Body of pancreas (tissue), 4 donors: Measurements from ENCODE around the gene SLC43A1. TPM values are rescaled to one million over a fixed set of nuclear protein-coding genes. Genes with fewer than 3 reads are reported as not detected.

Experiments used
- ATAC-seq: fragments of 150-250 bp; one replicate; pipeline ENCODE4 v1.9.1; 2016
- DNase-seq, 4 donors: peaks; one replicate each; pipeline ENCODE4 v3.0.0-alpha.2; 2019
- H3K27ac ChIP-seq, 4 donors: fragments of 200-600 bp; sonication (generic); 1 replicate in 3 of 4; 2 replicates in 1 of 4; pipeline versions ENCODE4 v1.5.1 to v1.6.1; 2016 to 2019; ENCODE audit warnings: mild to moderate bottlenecking in 1 of 4, mixed read lengths in 1 of 4, moderate library complexity in 1 of 4
- H3K27me3 ChIP-seq, 2 donors: fragments of 200-600 bp; sonication (generic); one replicate each; pipeline ENCODE4 v1.6.0; 2016; ENCODE audit warnings: mild to moderate bottlenecking in 1 of 2
- H3K36me3 ChIP-seq, 2 donors: fragments of 200-600 bp; sonication (generic); replicated peaks in 1 of 2; 2 replicates each; pipeline ENCODE4 v1.5.1; 2016; ENCODE audit warnings: low read depth in 2 of 2; ENCODE audit not compliant: insufficient read depth in 1 of 2
- H3K4me1 ChIP-seq: fragments of 200-600 bp; sonication (generic); one replicate; pipeline ENCODE4 v1.6.0; 2016
- H3K4me3 ChIP-seq, 2 donors: fragments of 200-600 bp; sonication (generic); 1 replicate in 1 of 2; 2 replicates in 1 of 2; pipeline ENCODE4 v1.5.1; 2016 to 2019
- H3K9me3 ChIP-seq, 3 donors: fragments of 200-600 bp; sonication (generic); 1 replicate in 2 of 3; 2 replicates in 1 of 3; pipeline ENCODE4 v1.5.1; 2016
- CTCF ChIP-seq, 7 experiments: fragments of 450-650 bp in 4 of 7; fragments of 200-600 bp in 3 of 7; sonication (generic) in 3 of 7; IDR thresholded peaks; one replicate each; pipeline ENCODE4 v1.5.1; 2016 to 2019; ENCODE audit warnings: antibody characterized with exemption in 7 of 7
- POLR2A ChIP-seq, 3 donors: fragments of 450-650 bp; IDR thresholded peaks; one replicate each; pipeline ENCODE4 v1.6.1; 2016; ENCODE audit warnings: antibody characterized with exemption in 3 of 3, mild to moderate bottlenecking in 2 of 3
- WGBS, 2 donors: methylation state at CpG; one replicate each; pipeline ENCODE4 v1.1.5; 2017; 5-methylcytosine and 5-hydroxymethylcytosine counted together
- intact Hi-C: fragments of 100-400 bp; cut with DNase I; formaldehyde crosslinking; loops from one replicate; pipeline ENCODE4 v1.15.1; 2023
- total RNA-seq, 2 donors: library from RNA; depleted of rRNA; stranded (reverse); fragments of >200 nt; gene quantifications; one replicate each; pipeline ENCODE4 v1.1.0, GENCODE V29; 2016

Gene SLC43A1
- total RNA-seq, 2 donors from 2014 or later: 87.7 to 128 TPM

GRCh38 chr11:57468276-57468675, 47.2 kb downstream of the SLC43A1 start:
- 80 to 91% methylated on average over 4 of the region's 4 CpGs for WGBS, 2 donors
- no peak for ATAC-seq
- H3K27ac ChIP-seq: no peak overlapping the region
- no peaks in the 10 kb centered on the region for H3K36me3 ChIP-seq
- DNase-seq: no peak
- H3K27me3 ChIP-seq: no peaks in the 10 kb centered on the region
- intact Hi-C loops: loop anchor here (10.0 kb wide), 1 partner anchor 177 kb away; the partner anchor contains the start of gene YPEL4
- H3K4me3 ChIP-seq: no peak overlapping the region
- H3K4me1 ChIP-seq: no peaks in the 10 kb centered on the region
- no peaks in the 10 kb centered on the region for H3K9me3 ChIP-seq
- no peak for TF ChIP-seq POLR2A (IDR thresholded peaks at IDR 0.05)
- TF ChIP-seq CTCF (IDR thresholded peaks at IDR 0.05): no peak

- intact Hi-C loops: loop anchor here (10.0 kb wide), 1 partner anchor 177 kb away; the partner anchor contains the start of gene YPEL4
- no peak for DNase-seq
- Histone ChIP-seq H3K27me3 (no peaks in the 10 kb centered on the region), H3K36me3 (no peaks in the 10 kb centered on the region), H3K4me3 (no peak overlapping the region), H3K4me1 (no peaks in the 10 kb centered on the region), H3K9me3 (no peaks in the 10 kb centered on the region), H3K27ac (no peak overlapping the region)
- no peak for ATAC-seq
- 89 to 92% methylated on average over 23 of the region's 23 CpGs for WGBS, 2 donors
- TF ChIP-seq CTCF (IDR thresholded peaks at IDR 0.05) (no peak), POLR2A (IDR thresholded peaks at IDR 0.05) (no peak)
Measured at GRCh38 chr11:57467508-57468157, 47.9 kb downstream of the SLC43A1 start.

- no peak for TF ChIP-seq CTCF (IDR thresholded peaks at IDR 0.05)
- no peaks in the 10 kb centered on the region for H3K9me3 ChIP-seq
- no peak overlapping the region for H3K27ac ChIP-seq
- H3K4me3 ChIP-seq: no peak overlapping the region
- WGBS, 2 donors: 24 to 48% methylated on average over 4 of the region's 4 CpGs
- H3K36me3 ChIP-seq: no peaks in the 10 kb centered on the region
- DNase-seq (no peak), ATAC-seq (no peak)
- no peaks in the 10 kb centered on the region for H3K27me3 ChIP-seq
- intact Hi-C loops: loop anchor here (10.0 kb wide), 1 partner anchor 178 kb away; the partner anchor contains the start of gene YPEL4
- H3K4me1 ChIP-seq: no peaks in the 10 kb centered on the region
Measured at GRCh38 chr11:57466680-57467079, 48.8 kb downstream of the SLC43A1 start.

- 66 to 85% methylated on average over 29 to 30 of the region's 30 CpGs for WGBS, 2 donors
- DNase-seq (no peak), ATAC-seq (no peak)
- Histone ChIP-seq H3K36me3 (no peaks in the 10 kb centered on the region), H3K9me3 (no peaks in the 10 kb centered on the region), H3K27me3 (no peaks in the 10 kb centered on the region), H3K27ac (no peak overlapping the region), H3K4me1 (peaks cover 16% of the 10 kb centered on the region), H3K4me3 (no peak overlapping the region)
- TF ChIP-seq POLR2A (IDR thresholded peaks at IDR 0.05) (no peak), CTCF (IDR thresholded peaks at IDR 0.05) (no peak)
- intact Hi-C loops: loop anchor here (5.0 to 10.0 kb wide), 2 partner anchors 63 to 180 kb away; partner anchors contain the start of gene YPEL4
Measured at GRCh38 chr11:57464539-57465181, 50.8 kb downstream of the SLC43A1 start.
